Brain microvascular endothelial cell (primary cell): ENCODE results near the gene CENPB.
A peak's percentile ranks its signal among the peaks of the same experiment; 100 is the strongest.

ENCODE experiments used
- DNase-seq: peaks from one replicate; pipeline ENCODE4 v3.0.0-alpha.2; 2020
- H3K27ac ChIP-seq: fragments of 250-450 bp; sonication (Bioruptor Pico); 2 replicates; pipeline ENCODE4 v1.5.1; 2020; ENCODE audit warnings: mild to moderate bottlenecking, moderate library complexity
- H3K27me3 ChIP-seq: fragments of 250-450 bp; sonication (Bioruptor Pico); replicated peaks from 2 replicates; pipeline ENCODE4 v1.5.1; 2020; ENCODE audit warnings: mild to moderate bottlenecking
- H3K36me3 ChIP-seq: fragments of 250-450 bp; sonication (Bioruptor Pico); replicated peaks from 2 replicates; pipeline ENCODE4 v1.5.1; 2020; ENCODE audit warnings: mild to moderate bottlenecking
- H3K4me3 ChIP-seq: 2 replicates; pipeline ENCODE4 v1.5.1; 2011; ENCODE audit warnings: low read depth, mild to moderate bottlenecking, control low read depth, low read length, moderate library complexity
- CTCF ChIP-seq: IDR thresholded peaks from 2 replicates; pipeline ENCODE4 v1.5.1; 2011; ENCODE audit warnings: low read depth, mild to moderate bottlenecking, moderate library complexity, low read length, control low read depth, inconsistent platforms; ENCODE audit errors: missing control alignments
- in situ Hi-C: cut with HindIII; loops from 2 replicates; pipeline ENCODE4 v1.10.0; 2017; ENCODE audit warnings: low sequenced_read_pairs, low pct_ligation_motif_present

The CENPB gene

DNA sequence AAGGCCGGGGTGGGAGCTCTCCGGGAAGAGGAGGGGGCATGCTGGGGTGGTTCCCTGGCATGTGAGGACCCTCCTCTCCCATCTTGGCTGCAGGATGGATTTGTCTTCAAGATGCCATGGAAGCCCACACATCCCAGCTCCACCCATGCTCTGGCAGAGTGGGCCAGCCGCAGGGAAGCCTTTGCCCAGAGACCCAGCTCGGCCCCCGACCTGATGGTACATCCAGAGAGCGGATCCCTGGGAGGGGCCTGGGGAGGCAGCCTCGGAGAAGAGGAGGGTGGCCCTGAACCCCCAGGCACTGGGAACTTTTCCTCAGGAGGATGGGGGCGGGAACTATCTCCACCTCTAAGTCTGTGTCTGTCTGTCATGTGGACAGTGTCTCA lies 14.3 kb upstream of the CENPB start:
- in situ Hi-C loops = no loop called here
- Histone ChIP-seq H3K36me3 (peaks cover 19% of the 10 kb centered on the region), H3K4me3 (no peak overlapping the region), H3K27ac (no peak overlapping the region), H3K27me3 (no peaks in the 10 kb centered on the region)
- no peak for TF ChIP-seq CTCF
- no peak for DNase-seq

GRCh38 chr20:3800256-3800877 lies 13.8 kb upstream of the CENPB start:
- DNase-seq = no peak
- in situ Hi-C loops = no loop called here
- H3K27me3 ChIP-seq = no peaks in the 10 kb centered on the region
- H3K4me3 ChIP-seq = no peak overlapping the region
- H3K36me3 ChIP-seq = peaks cover 19% of the 10 kb centered on the region
- no peak for TF ChIP-seq CTCF
- no peak overlapping the region for H3K27ac ChIP-seq

DNA sequence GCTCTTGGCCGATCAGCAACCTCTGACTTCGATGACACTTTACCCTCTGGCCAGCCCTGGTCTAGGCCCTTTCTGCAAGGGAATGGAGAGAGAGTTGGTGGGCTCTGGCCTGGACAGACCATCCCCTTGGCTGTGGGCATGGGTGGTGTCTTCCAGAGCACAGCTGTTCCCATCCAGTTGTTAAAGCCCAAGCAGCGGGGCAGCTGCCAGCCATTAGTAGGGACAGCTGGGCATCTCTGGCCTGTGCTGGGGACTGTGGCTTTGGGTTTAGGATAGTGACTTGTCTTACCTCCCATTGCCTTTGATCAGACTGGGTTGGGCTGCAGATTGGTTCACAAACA lies 12.3 kb upstream of the CENPB start:
- no peak overlapping the region for H3K27ac ChIP-seq
- H3K36me3 ChIP-seq = peaks cover 19% of the 10 kb centered on the region
- H3K4me3 ChIP-seq = no peak overlapping the region
- in situ Hi-C loops = no loop called here
- DNase-seq = no peak
- no peaks in the 10 kb centered on the region for H3K27me3 ChIP-seq
- TF ChIP-seq CTCF = no peak

GRCh38 chr20:3798373-3798768 lies 11.8 kb upstream of the CENPB start:
- no peak for DNase-seq
- TF ChIP-seq CTCF = no peak
- in situ Hi-C loops = no loop called here
- H3K4me3 ChIP-seq = no peak overlapping the region
- peaks cover 14% of the 10 kb centered on the region for H3K36me3 ChIP-seq
- no peak overlapping the region for H3K27ac ChIP-seq
- H3K27me3 ChIP-seq = no peaks in the 10 kb centered on the region

DNA sequence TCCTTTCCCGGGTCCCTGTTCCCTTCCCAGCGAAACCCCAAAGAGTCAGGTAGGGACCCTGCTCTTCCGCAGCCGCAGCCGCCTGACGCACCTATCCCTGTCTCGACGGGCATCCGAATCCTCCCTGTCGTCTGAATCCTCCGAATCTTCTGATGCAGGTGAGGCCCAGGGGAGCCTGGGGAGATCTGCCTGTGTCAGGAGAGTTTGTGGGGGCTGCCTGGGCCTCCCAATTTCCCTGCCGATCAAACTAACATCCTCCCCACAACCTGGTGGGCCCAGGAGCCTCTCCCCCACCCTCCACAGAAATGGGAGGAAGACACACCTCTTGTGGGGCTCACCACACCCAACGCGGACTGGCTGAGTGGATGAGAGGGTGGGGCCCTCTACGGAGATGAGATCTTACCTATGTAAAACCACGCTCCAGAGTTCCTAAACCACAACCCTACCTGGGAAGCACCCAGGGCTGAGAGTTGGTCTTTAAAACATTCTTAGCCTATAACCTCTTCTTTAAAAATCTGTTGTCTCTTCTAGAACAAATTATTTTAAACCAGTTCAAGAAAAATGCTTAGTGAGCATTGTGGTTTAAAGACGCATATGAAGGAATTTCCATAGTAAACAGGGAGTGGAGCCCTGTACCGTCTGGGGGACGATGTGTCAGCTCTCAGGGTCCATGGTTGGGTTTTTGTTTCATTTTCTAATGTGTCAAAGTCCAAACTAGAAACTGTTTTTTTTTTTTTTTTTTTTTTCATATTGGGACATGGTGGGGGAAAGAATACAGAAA lies 11.2 kb upstream of the CENPB start:
- peaks cover 8% of the 10 kb centered on the region for H3K36me3 ChIP-seq
- H3K27me3 ChIP-seq = no peaks in the 10 kb centered on the region
- H3K4me3 ChIP-seq = peak overlapping the region; percentile 83
- no peak overlapping the region for H3K27ac ChIP-seq
- in situ Hi-C loops = no loop called here
- TF ChIP-seq CTCF = no peak
- no peak for DNase-seq

GRCh38 chr20:3797226-3797545 lies 10.6 kb upstream of the CENPB start:
- Histone ChIP-seq H3K27me3 (no peaks in the 10 kb centered on the region), H3K27ac (no peak overlapping the region), H3K4me3 (peak overlapping the region; percentile 83), H3K36me3 (peaks cover 5% of the 10 kb centered on the region)
- TF ChIP-seq CTCF = no peak
- DNase-seq = no peak
- in situ Hi-C loops = no loop called here
